GM13976 (cell line): ENCODE results near the gene SLC6A19.

Source experiments
- DNase-seq: peaks from one replicate; pipeline ENCODE4 v3.0.0; 2012; ENCODE audit warnings: low spot score
- CTCF ChIP-seq: IDR thresholded peaks from 2 replicates; pipeline ENCODE4 v1.5.1; 2012; ENCODE audit warnings: borderline replicate concordance, mild to moderate bottlenecking; ENCODE audit not compliant: insufficient read depth; ENCODE audit errors: extremely low read depth, missing control alignments, control extremely low read depth
- in situ Hi-C: fragments of 300-500 bp; cut with MboI; formaldehyde crosslinking; loops from one replicate; pipeline ENCODE4 v1.12.0; 2022; ENCODE audit warnings: low sequenced_read_pairs, mixed read lengths, inconsistent platforms; ENCODE audit not compliant: unreplicated experiment

SLC6A19 gene

GRCh38 chr5:1259806-1260480 lies 58.5 kb downstream of the SLC6A19 start:
- DNase-seq, result no peak
- no peak for TF ChIP-seq CTCF
- in situ Hi-C loops, result no loop called here

- TF ChIP-seq CTCF, result no peak
- in situ Hi-C loops, result no loop called here
- no peak for DNase-seq
Measured at GRCh38 chr5:1261643-1262042, 60.2 kb downstream of the SLC6A19 start.

GRCh38 chr5:1262381-1262780 lies 61.0 kb downstream of the SLC6A19 start:
- TF ChIP-seq CTCF, result no peak
- in situ Hi-C loops, result no loop called here
- DNase-seq, result no peak

GRCh38 chr5:1264211-1264610 lies 62.8 kb downstream of the SLC6A19 start:
- TF ChIP-seq CTCF, result no peak
- in situ Hi-C loops, result no loop called here
- no peak for DNase-seq

- no peak for TF ChIP-seq CTCF
- DNase-seq, result no peak
- in situ Hi-C loops, result no loop called here
Measured at GRCh38 chr5:1265026-1265425, 63.6 kb downstream of the SLC6A19 start.

GRCh38 chr5:1265461-1266455 lies 64.4 kb downstream of the SLC6A19 start:
- no peak for TF ChIP-seq CTCF
- no peak for DNase-seq
- in situ Hi-C loops, result no loop called here
